HFF-Myc (cell line): ENCODE results near the gene ZMIZ2.

Experiments used
- DNase-seq: peaks from one replicate; pipeline ENCODE4 v3.0.0-alpha.2; 2011; ENCODE audit warnings: low read depth; ENCODE audit errors: extremely low read depth
- H3K4me3 ChIP-seq: replicated peaks from 2 replicates; pipeline ENCODE4 v1.5.1; 2011; ENCODE audit warnings: low read depth, mild to moderate bottlenecking, control low read depth, low read length
- TF ChIP-seq, protein P1 (sequence below): IDR thresholded peaks from 2 replicates; pipeline ENCODE4 v1.5.1; 2012; ENCODE audit warnings: mild to moderate bottlenecking, low read depth, low read length, control low read depth; ENCODE audit errors: missing control alignments

ZMIZ2 gene

DNA sequence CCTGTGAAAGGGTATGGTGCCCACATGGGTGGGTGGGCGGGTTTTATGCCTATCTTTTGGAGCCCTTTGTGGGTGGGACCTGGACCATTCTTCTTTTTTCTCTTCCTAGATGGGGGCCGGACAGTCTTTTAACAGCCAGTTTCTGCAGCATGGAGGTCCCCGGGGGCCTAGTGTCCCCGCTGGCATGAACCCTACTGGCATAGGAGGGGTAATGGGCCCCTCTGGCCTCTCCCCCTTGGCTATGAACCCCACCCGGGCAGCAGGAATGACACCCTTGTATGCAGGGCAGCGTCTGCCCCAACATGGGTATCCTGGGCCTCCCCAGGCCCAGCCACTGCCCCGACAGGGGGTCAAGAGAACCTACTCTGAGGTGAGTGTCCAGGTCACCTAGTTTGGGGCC is 9.1 kb downstream of the ZMIZ2 start:
- no peak overlapping the region for H3K4me3 ChIP-seq
- no peak for DNase-seq
- TF ChIP-seq, protein P1, sequence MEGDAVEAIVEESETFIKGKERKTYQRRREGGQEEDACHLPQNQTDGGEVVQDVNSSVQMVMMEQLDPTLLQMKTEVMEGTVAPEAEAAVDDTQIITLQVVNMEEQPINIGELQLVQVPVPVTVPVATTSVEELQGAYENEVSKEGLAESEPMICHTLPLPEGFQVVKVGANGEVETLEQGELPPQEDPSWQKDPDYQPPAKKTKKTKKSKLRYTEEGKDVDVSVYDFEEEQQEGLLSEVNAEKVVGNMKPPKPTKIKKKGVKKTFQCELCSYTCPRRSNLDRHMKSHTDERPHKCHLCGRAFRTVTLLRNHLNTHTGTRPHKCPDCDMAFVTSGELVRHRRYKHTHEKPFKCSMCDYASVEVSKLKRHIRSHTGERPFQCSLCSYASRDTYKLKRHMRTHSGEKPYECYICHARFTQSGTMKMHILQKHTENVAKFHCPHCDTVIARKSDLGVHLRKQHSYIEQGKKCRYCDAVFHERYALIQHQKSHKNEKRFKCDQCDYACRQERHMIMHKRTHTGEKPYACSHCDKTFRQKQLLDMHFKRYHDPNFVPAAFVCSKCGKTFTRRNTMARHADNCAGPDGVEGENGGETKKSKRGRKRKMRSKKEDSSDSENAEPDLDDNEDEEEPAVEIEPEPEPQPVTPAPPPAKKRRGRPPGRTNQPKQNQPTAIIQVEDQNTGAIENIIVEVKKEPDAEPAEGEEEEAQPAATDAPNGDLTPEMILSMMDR, result no peak

DNA sequence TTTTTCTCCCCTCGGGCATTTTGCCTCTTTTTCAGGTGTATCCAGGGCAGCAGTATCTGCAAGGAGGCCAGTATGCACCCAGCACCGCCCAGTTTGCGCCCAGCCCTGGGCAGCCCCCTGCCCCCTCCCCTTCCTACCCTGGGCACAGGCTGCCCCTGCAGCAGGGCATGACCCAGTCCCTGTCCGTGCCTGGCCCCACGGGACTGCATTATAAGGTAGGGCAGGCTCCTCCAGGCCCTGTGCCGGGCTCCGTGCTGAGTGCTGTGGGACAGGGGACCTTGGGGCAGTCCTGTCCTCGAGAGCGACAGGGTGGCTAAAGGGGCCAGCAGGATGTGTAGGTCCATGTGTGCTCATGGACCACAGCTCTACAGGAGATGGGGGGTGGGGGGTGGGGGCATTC is 10.6 kb downstream of the ZMIZ2 start:
- no peak for DNase-seq
- no peak overlapping the region for H3K4me3 ChIP-seq
- TF ChIP-seq, protein P1, result no peak

DNA sequence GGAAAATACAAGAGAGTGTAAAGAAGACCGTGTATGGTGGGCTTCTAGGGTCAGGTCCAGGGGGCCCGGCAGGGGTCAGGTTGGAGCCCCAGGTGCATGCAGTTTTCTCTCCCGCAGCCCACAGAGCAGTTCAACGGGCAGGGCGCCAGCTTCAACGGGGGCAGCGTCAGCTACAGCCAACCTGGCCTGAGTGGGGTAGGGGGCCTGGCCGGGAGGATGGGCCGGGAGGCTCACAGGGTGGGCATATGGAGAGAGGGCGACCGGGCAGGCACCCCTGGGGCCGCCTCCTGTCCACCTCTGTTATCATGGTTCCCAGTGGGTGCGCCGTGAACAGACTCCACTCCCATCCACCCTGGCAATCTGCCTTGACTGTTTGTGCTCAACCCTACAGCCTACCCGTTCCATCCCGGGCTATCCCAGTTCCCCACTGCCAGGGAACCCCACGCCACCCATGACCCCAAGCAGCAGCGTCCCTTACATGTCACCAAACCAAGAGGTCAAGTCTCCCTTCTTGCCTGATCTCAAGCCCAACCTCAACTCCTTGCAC is 11.5 kb downstream of the ZMIZ2 start:
- no peak overlapping the region for H3K4me3 ChIP-seq
- TF ChIP-seq, protein P1, result no peak
- no peak for DNase-seq

DNA sequence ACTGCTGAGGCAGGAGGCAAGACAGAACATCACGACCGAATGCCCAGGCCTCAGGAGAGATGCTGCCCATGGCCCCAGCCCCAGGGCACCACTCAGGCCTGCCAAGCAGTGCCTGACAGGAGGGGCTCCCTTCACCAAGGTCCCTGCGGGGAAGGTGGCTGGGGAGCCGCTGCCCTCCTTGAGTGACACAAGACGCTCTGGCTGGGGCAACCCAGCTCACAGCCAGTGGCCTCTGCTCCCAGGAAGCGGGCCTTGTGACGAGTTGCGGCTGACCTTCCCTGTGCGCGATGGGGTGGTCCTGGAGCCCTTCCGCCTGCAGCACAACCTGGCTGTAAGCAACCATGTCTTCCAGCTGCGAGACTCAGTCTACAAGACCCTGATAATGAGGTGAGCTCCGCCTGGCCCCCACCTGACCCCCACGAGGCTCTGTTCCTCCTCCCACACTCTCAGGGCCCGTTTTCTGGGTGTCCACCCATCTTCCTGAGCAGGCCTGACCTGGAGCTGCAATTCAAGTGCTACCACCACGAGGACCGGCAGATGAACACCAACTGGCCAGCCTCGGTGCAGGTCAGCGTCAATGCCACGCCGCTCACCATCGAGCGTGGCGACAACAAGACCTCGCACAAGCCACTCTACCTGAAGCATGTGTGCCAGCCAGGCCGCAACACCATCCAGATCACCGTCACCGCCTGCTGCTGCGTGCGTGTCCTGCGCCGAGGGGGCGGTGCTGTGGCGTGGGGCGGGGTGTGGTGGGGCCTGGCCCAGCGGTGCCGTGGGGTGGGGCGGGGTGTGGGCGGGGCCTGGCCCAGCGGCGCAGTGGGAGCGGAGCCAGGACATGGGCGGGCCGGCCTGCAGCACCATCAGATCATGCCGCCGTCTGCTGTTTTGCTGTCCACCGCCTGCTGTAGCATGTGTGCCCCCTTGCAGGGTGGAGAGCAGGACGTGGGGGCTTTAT is 12.8 kb downstream of the ZMIZ2 start:
- DNase-seq, result no peak
- no peak overlapping the region for H3K4me3 ChIP-seq
- TF ChIP-seq, protein P1, result no peak

DNA sequence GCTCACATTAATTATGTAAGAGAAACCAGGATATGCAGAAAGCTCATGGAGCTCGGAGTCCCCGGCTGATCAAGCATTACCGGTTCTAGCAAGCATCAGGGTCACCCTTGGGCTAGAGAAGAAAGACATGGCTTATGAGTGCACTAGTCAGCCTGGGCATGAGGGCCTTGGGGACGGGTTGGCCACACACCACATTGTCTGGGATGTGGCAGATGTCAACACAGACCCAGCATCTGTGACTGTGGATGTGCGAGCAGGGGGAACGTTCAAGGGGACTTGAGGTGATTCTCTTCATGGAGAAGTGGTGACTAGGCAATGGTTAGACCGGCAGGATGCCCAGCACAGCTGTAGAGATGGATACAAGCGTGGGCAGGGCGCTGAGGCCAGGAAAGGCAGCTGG is 13.7 kb downstream of the ZMIZ2 start:
- DNase-seq, result no peak
- H3K4me3 ChIP-seq, result no peak overlapping the region
- TF ChIP-seq, protein P1, result no peak

DNA sequence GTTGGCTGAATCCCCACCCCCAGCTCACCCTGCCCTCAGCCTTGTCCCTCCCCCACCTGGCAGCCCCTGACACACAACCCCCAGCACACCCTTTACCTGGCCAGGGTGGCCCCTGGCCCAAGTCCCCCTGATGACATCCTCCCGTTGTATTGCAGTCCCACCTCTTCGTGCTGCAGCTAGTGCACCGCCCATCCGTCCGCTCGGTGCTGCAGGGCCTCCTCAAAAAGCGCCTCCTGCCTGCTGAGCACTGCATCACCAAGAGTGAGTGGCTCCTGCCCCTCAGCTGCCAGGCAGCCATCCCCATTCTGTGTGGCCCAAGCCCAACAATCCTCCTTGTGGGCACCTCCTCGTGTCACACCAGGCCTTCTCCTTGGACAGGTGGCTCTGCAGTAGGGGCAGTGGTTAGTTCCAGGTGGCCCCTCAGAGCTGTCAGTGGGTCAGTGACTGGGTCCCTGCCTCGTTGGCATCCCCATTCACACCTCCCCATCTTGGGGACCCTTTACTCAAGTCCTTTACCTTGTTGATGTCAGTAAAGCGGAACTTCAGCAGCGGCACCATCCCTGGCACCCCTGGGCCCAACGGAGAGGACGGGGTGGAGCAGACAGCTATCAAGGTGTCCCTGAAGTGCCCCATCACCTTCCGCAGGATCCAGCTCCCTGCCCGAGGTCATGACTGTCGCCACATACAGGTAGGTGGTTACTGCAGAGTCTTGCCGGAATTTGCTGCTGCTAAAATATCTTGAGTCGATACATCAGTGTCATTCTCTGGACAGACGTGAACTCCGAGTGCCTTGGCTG is 14.3 kb downstream of the ZMIZ2 start:
- TF ChIP-seq, protein P1, result no peak
- no peak overlapping the region for H3K4me3 ChIP-seq
- no peak for DNase-seq
